ENCODE measurements around the gene SBF2. TPM values are rescaled to one million over a fixed set of nuclear protein-coding genes. Genes with fewer than 3 reads are reported as not detected.

SBF2 gene
- total RNA-seq, 2 donors from 2014 or later, result 22.8 to 23.9 TPM

GRCh38 chr11:10155793-10156490, 138.1 kb downstream of the SBF2 start:
- TF ChIP-seq, protein P1, sequence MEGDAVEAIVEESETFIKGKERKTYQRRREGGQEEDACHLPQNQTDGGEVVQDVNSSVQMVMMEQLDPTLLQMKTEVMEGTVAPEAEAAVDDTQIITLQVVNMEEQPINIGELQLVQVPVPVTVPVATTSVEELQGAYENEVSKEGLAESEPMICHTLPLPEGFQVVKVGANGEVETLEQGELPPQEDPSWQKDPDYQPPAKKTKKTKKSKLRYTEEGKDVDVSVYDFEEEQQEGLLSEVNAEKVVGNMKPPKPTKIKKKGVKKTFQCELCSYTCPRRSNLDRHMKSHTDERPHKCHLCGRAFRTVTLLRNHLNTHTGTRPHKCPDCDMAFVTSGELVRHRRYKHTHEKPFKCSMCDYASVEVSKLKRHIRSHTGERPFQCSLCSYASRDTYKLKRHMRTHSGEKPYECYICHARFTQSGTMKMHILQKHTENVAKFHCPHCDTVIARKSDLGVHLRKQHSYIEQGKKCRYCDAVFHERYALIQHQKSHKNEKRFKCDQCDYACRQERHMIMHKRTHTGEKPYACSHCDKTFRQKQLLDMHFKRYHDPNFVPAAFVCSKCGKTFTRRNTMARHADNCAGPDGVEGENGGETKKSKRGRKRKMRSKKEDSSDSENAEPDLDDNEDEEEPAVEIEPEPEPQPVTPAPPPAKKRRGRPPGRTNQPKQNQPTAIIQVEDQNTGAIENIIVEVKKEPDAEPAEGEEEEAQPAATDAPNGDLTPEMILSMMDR (IDR thresholded peaks at IDR 0.05), result no peak
- DNase-seq (ENCODE audit: low spot score), result no peak
- peaks cover 0 to 7% of the 10 kb centered on the region in 2 donors for H3K4me1 ChIP-seq
- H3K4me3 ChIP-seq, result no peak overlapping the region
- H3K27me3 ChIP-seq, result no peaks in the 10 kb centered on the region
- H3K27ac ChIP-seq, result no peak overlapping the region
- no peaks in the 10 kb centered on the region for H3K36me3 ChIP-seq
- peaks cover 0 to 12% of the 10 kb centered on the region in 2 donors for H3K9me3 ChIP-seq

DNA sequence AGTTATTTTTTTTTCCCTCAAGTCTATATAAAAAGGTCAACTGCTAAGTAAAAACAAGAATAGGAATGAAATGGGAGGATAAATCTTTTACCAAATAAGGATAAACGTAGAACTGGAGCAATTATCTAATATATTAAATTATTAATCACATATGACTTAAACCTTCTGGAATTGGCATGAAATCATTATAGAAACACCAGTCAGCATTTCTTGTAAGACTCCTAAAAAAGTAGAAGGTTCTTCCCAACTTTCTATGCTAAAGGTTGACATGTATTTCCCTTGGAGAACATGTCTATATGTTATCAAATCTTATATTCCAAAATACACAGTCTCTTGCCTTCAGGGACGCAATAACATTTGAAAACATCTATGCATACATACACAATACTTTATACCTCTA, 143.2 kb downstream of the SBF2 start:
- no peaks in the 10 kb centered on the region for H3K27me3 ChIP-seq
- no peaks in the 10 kb centered on the region for H3K36me3 ChIP-seq
- H3K4me1 ChIP-seq, result no peaks in the 10 kb centered on the region
- no peak for DNase-seq (ENCODE audit: low spot score)
- no peaks in the 10 kb centered on the region for H3K9me3 ChIP-seq
- H3K27ac ChIP-seq, result no peak overlapping the region
- TF ChIP-seq, protein P1 (IDR thresholded peaks at IDR 0.05), result no peak
- no peak overlapping the region for H3K4me3 ChIP-seq

DNA sequence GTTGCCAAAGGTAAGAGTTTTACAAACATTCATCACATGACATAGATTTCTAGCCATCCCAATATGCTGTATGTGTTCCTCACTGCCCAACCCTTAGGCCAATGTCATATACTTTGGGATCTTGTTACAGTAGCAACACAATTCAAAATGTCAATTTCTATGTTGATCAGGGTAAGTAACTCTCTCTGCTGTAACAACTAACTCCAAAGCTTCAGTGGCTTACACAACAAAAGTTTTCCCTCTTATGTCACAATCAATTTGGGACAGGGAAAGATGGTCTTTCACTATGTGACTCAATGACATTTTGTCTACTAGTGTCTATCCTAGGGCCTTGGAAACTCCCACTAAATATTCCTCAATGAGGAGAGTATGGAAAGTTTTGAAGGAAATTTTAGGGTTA, 144.5 kb downstream of the SBF2 start:
- no peaks in the 10 kb centered on the region for H3K36me3 ChIP-seq
- no peaks in the 10 kb centered on the region for H3K27me3 ChIP-seq
- DNase-seq (ENCODE audit: low spot score), result no peak
- H3K4me3 ChIP-seq, result no peak overlapping the region
- H3K4me1 ChIP-seq, result no peaks in the 10 kb centered on the region
- H3K27ac ChIP-seq, result no peak overlapping the region
- no peaks in the 10 kb centered on the region for H3K9me3 ChIP-seq
- TF ChIP-seq, protein P1 (IDR thresholded peaks at IDR 0.05), result no peak

DNA sequence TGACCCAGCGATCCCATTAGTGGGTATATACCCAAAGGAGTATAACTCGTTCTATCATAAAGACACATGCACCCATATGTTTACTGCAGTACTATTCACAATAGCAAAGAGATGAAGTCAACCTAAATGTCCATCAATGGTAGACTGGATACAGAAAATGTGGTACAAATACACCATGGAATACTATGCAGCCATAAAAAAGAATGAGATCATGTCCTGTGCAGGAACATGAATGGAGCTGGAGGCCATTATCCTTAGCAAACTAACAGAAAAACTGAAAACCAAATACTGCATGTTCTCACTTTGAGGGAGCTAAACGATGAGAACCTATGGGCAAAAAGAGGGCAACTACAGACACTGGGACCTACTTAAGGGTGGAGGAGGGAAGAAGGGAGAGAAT, 146.8 kb downstream of the SBF2 start:
- no peak for DNase-seq (ENCODE audit: low spot score)
- no peaks in the 10 kb centered on the region for H3K36me3 ChIP-seq
- H3K9me3 ChIP-seq, result no peaks in the 10 kb centered on the region
- no peaks in the 10 kb centered on the region for H3K4me1 ChIP-seq
- no peak overlapping the region for H3K27ac ChIP-seq
- TF ChIP-seq, protein P1 (IDR thresholded peaks at IDR 0.05), result no peak
- no peaks in the 10 kb centered on the region for H3K27me3 ChIP-seq
- H3K4me3 ChIP-seq, result no peak overlapping the region

GRCh38 chr11:10144954-10145353, 149.1 kb downstream of the SBF2 start:
- Histone ChIP-seq H3K9me3 (no peaks in the 10 kb centered on the region), H3K36me3 (no peaks in the 10 kb centered on the region), H3K4me1 (peaks cover 0 to 6% of the 10 kb centered on the region in 2 donors), H3K27me3 (no peaks in the 10 kb centered on the region), H3K27ac (no peak overlapping the region), H3K4me3 (no peak overlapping the region)
- no peak for DNase-seq (ENCODE audit: low spot score)
- TF ChIP-seq, protein P1 (IDR thresholded peaks at IDR 0.05), result no peak

GRCh38 chr11:10139656-10140055, 154.4 kb downstream of the SBF2 start:
- Histone ChIP-seq H3K4me1 (peaks cover 0 to 13% of the 10 kb centered on the region in 2 donors), H3K4me3 (no peak overlapping the region), H3K27me3 (no peaks in the 10 kb centered on the region), H3K9me3 (no peaks in the 10 kb centered on the region), H3K36me3 (no peaks in the 10 kb centered on the region), H3K27ac (no peak overlapping the region)
- TF ChIP-seq, protein P1 (IDR thresholded peaks at IDR 0.05), result no peak
- no peak for DNase-seq (ENCODE audit: low spot score)
